ENCODE measurements around the gene OR10J4. TPM values are rescaled to one million over a fixed set of nuclear protein-coding genes. Genes with fewer than 3 reads are reported as not detected.

OR10J4 gene
- total RNA-seq: not detected in 2 replicates

DNA sequence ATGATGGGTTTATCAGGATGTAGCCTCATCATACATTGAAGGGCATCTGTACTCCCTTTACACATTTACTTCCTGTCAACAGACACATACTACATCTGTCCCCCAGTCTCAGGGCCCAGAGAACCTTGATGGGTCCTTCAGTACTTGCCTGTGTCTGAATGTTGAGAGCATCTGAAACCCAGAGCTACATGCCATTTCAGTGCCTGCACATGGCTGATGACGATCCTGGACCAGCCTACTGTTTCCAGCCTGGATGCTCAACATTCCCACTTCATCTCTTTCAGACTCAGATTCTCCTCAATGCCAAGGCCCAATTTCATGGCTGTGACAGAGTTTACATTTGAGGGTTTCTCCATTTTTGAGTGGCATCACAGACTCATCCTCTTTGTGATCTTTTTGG is at the start of gene OR10J4:
Gene OR10J4 (plus strand): TSS at position 301 of the 400 bp plus-strand sequence.

DNA sequence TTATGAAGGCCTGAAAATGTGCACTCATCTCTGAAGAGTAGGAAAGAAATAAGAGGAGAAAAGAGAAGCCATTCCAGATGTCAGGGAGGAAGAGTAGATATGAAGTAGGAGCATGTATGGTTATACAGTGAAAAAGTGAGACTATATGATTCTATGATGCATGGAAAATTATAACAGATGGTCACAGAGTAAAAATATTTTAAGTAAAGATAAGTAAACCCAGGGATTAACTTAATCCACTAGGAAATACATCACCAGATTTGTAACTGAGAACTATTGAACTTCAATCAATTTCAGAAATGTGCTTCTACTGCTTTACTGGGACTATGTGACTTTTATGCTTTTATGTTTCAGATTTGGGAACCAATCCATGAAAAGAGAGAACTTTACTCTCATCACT is 7.4 kb downstream of the OR10J4 start, which contains the start of gene OR10J1:
Gene OR10J1 (plus strand): TSS at position 301 of the 400 bp plus-strand sequence. CDS start 70 bp downstream, at position 371.

Other genes with a start within 250 kb of the OR10J4 start
- gene ACKR1, start 227.3 kb upstream of the OR10J4 start, total RNA-seq: not detected in 2 replicates
- not detected in 2 replicates for gene FCER1A, start 129.9 kb upstream of the OR10J4 start, total RNA-seq
- gene OR10J1, start 7.5 kb downstream of the OR10J4 start, total RNA-seq: not detected in 2 replicates
- not detected in 2 replicates for gene OR10J5, start 103.8 kb downstream of the OR10J4 start, total RNA-seq
- not detected in 2 replicates for gene APCS, start 155.6 kb downstream of the OR10J4 start, total RNA-seq

Measured in placental pericyte (primary cell).